OCI-LY1 (cell line): ENCODE measurements around the gene PEX10.

ENCODE experiments used
- EZH2 ChIP-seq: fragments of 200-600 bp; sonication (generic), shearing (Covaris generic); IDR thresholded peaks from 2 replicates; pipeline ENCODE4 v1.8.0; 2017; ENCODE audit warnings: borderline replicate concordance, mixed run types, mild to moderate bottlenecking, antibody characterized with exemption, low read length, moderate library complexity, mixed read lengths
- TF ChIP-seq, protein P1 (sequence below): fragments of 200-600 bp; sonication (generic), shearing (Covaris generic); IDR thresholded peaks from 2 replicates; pipeline ENCODE4 v1.5.1; 2017; ENCODE audit warnings: mild to moderate bottlenecking, antibody characterized with exemption, low read length, moderate library complexity, mixed read lengths

GRCh38 chr1:2442661-2443060, 30.3 kb upstream of the PEX10 start:
- TF ChIP-seq, protein P1, sequence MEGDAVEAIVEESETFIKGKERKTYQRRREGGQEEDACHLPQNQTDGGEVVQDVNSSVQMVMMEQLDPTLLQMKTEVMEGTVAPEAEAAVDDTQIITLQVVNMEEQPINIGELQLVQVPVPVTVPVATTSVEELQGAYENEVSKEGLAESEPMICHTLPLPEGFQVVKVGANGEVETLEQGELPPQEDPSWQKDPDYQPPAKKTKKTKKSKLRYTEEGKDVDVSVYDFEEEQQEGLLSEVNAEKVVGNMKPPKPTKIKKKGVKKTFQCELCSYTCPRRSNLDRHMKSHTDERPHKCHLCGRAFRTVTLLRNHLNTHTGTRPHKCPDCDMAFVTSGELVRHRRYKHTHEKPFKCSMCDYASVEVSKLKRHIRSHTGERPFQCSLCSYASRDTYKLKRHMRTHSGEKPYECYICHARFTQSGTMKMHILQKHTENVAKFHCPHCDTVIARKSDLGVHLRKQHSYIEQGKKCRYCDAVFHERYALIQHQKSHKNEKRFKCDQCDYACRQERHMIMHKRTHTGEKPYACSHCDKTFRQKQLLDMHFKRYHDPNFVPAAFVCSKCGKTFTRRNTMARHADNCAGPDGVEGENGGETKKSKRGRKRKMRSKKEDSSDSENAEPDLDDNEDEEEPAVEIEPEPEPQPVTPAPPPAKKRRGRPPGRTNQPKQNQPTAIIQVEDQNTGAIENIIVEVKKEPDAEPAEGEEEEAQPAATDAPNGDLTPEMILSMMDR = no peak
- no peak for TF ChIP-seq EZH2
